Measurements from ENCODE around the gene PSORS1C1. TPM values are rescaled to one million over a fixed set of nuclear protein-coding genes. Genes with fewer than 3 reads are reported as not detected.

PSORS1C1 gene
- polyA plus RNA-seq, 1 donor (not counting 4 experiments of a cell fraction or from before 2014, with no cell fraction given): 5.7 TPM

- H3K27me3 ChIP-seq (ENCODE audit: control insufficient read depth, extremely low read depth, insufficient read depth, low read length): no peaks in the 10 kb centered on the region
- H4K20me1 ChIP-seq (ENCODE audit: control insufficient read depth, extremely low read depth, insufficient read depth, low read length): no peaks in the 10 kb centered on the region
- no peak overlapping the region for H2AFZ ChIP-seq (ENCODE audit: control insufficient read depth, low read length)
- no peaks in the 10 kb centered on the region for H3K9me3 ChIP-seq (ENCODE audit: control insufficient read depth, low read depth, low read length)
- H3K4me1 ChIP-seq (ENCODE audit: control insufficient read depth, extremely low read depth, insufficient read depth, low read length): peaks cover 24% of the 10 kb centered on the region
- no peak for FAIRE-seq
- no peak overlapping the region for H3K27ac ChIP-seq (ENCODE audit: control insufficient read depth, insufficient read depth, low read length)
- no peaks in the 10 kb centered on the region for H3K36me3 ChIP-seq (ENCODE audit: control insufficient read depth in 2 of 2, extremely low read depth in 1 of 2, insufficient read depth in 2 of 2, low read length in 2 of 2)
- no peak overlapping the region for H3K9ac ChIP-seq (ENCODE audit: control insufficient read depth, extremely low read depth, insufficient read depth, low read length)
- H3K4me2 ChIP-seq (ENCODE audit: control insufficient read depth, extremely low read depth, insufficient read depth, low read depth, low read length): no peak overlapping the region
- peak; percentile 39 to 58 (median 51) for TF ChIP-seq CTCF (optimal IDR thresholded peaks at IDR 0.05 in 1 of 3, IDR thresholded peaks at IDR 0.05 in 1 of 3, conservative IDR thresholded peaks at IDR 0.05 in 1 of 3; ENCODE audit: extremely low read depth in 1 of 3, insufficient read depth in 2 of 3, low read length in 3 of 3)
- TF ChIP-seq EZH2 (IDR thresholded peaks at IDR 0.05; ENCODE audit: low read length): no peak
- dilution Hi-C loops (cut with MboI; ENCODE audit: extremely low pct_ligation_motif_present, low sequenced_read_pairs): no loop called here
- H3K4me3 ChIP-seq (ENCODE audit: control insufficient read depth in 2 of 3, extremely low read depth in 1 of 3, insufficient read depth in 2 of 3, low read depth in 1 of 3, low read length in 3 of 3): no peak overlapping the region
- H3K79me2 ChIP-seq (ENCODE audit: control insufficient read depth, insufficient read depth, low read length): no peaks in the 10 kb centered on the region
- DNase-seq (ENCODE audit: low read depth, low spot score): no peak
- H3K9me1 ChIP-seq (ENCODE audit: control insufficient read depth, extremely low read depth, insufficient read depth, low read length): no peaks in the 10 kb centered on the region
Measured at GRCh38 chr6:31083742-31084354, 30.8 kb upstream of the PSORS1C1 start.

- no peak overlapping the region for H3K9ac ChIP-seq (ENCODE audit: control insufficient read depth, extremely low read depth, insufficient read depth, low read length)
- H3K9me1 ChIP-seq (ENCODE audit: control insufficient read depth, extremely low read depth, insufficient read depth, low read length): no peaks in the 10 kb centered on the region
- H3K4me1 ChIP-seq (ENCODE audit: control insufficient read depth, extremely low read depth, insufficient read depth, low read length): peaks cover 17% of the 10 kb centered on the region
- no peaks in the 10 kb centered on the region for H3K27me3 ChIP-seq (ENCODE audit: control insufficient read depth, extremely low read depth, insufficient read depth, low read length)
- H3K4me3 ChIP-seq (ENCODE audit: control insufficient read depth in 2 of 3, extremely low read depth in 1 of 3, insufficient read depth in 2 of 3, low read depth in 1 of 3, low read length in 3 of 3): no peak overlapping the region
- DNase-seq (ENCODE audit: low read depth, low spot score) (no peak), FAIRE-seq (peak; percentile 44)
- peak overlapping the region; percentile 4 for H2AFZ ChIP-seq (ENCODE audit: control insufficient read depth, low read length)
- H3K27ac ChIP-seq (ENCODE audit: control insufficient read depth, insufficient read depth, low read length): peak overlapping the region; percentile 29
- peak overlapping the region; percentile 51 for H3K4me2 ChIP-seq (ENCODE audit: control insufficient read depth, extremely low read depth, insufficient read depth, low read depth, low read length)
- no peaks in the 10 kb centered on the region for H3K36me3 ChIP-seq (ENCODE audit: control insufficient read depth in 2 of 2, extremely low read depth in 1 of 2, insufficient read depth in 2 of 2, low read length in 2 of 2)
- no peak for TF ChIP-seq CTCF (optimal IDR thresholded peaks at IDR 0.05 in 1 of 3, IDR thresholded peaks at IDR 0.05 in 1 of 3, conservative IDR thresholded peaks at IDR 0.05 in 1 of 3; ENCODE audit: extremely low read depth in 1 of 3, insufficient read depth in 2 of 3, low read length in 3 of 3)
- no peak for TF ChIP-seq EZH2 (IDR thresholded peaks at IDR 0.05; ENCODE audit: low read length)
- dilution Hi-C loops (cut with MboI; ENCODE audit: extremely low pct_ligation_motif_present, low sequenced_read_pairs): no loop called here
- H3K9me3 ChIP-seq (ENCODE audit: control insufficient read depth, low read depth, low read length): no peaks in the 10 kb centered on the region
- no peaks in the 10 kb centered on the region for H4K20me1 ChIP-seq (ENCODE audit: control insufficient read depth, extremely low read depth, insufficient read depth, low read length)
- H3K79me2 ChIP-seq (ENCODE audit: control insufficient read depth, insufficient read depth, low read length): no peaks in the 10 kb centered on the region
Measured at GRCh38 chr6:31086788-31087440, 27.7 kb upstream of the PSORS1C1 start.

Measured in keratinocyte (primary cell).